SK-MEL-5 (cell line): ENCODE measurements around the gene NPC2. TPM values are rescaled to one million over a fixed set of nuclear protein-coding genes. Genes with fewer than 3 reads are reported as not detected.
"Not testable (repeated sequence)": the region's sequence is repeated elsewhere in the genome, so short reads cannot be mapped to it uniquely, and the experiment has no call there.

Source experiments
- DNase-seq: peaks from one replicate; pipeline ENCODE4 v3.0.0-alpha.2; 2016; ENCODE audit warnings: low read depth, low spot score
- in situ Hi-C: cut with HindIII; loops from 2 replicates; pipeline ENCODE4 v1.10.0; 2016; ENCODE audit warnings: low sequenced_read_pairs, high pct_unique_total_duplicates, low pct_unique_long_range_greater_than_20kb
- polyA plus RNA-seq, 2 experiments: library from polyadenylated mRNA; depleted of rRNA; stranded (reverse); fragments of >200 nt; gene quantifications; 2 replicates each; pipeline ENCODE4 v1.2.3, GENCODE V29; 2015
- total RNA-seq: library from RNA; depleted of rRNA; stranded (reverse); fragments of >200 nt; shearing (Covaris generic); gene quantifications from 2 replicates; pipeline ENCODE4 v1.2.3, GENCODE V29; 2014; rRNA removed

NPC2 gene
- total RNA-seq = 549 and 635 TPM in 2 replicates
- polyA plus RNA-seq (2015; cell fraction: cytosol; rRNA removed) = 1,065 and 1,217 TPM in 2 replicates
- polyA plus RNA-seq (2015; cell fraction: nucleus; rRNA removed) = 99.2 and 137 TPM in 2 replicates

GRCh38 chr14:74492776-74493342 lies at the start of gene NPC2:
TSS of gene NPC2 (minus strand) at chr14:74493305. CDS start at chr14:74493274, 31 bp downstream.
- DNase-seq = no peak
- in situ Hi-C loops = no loop called here

DNA sequence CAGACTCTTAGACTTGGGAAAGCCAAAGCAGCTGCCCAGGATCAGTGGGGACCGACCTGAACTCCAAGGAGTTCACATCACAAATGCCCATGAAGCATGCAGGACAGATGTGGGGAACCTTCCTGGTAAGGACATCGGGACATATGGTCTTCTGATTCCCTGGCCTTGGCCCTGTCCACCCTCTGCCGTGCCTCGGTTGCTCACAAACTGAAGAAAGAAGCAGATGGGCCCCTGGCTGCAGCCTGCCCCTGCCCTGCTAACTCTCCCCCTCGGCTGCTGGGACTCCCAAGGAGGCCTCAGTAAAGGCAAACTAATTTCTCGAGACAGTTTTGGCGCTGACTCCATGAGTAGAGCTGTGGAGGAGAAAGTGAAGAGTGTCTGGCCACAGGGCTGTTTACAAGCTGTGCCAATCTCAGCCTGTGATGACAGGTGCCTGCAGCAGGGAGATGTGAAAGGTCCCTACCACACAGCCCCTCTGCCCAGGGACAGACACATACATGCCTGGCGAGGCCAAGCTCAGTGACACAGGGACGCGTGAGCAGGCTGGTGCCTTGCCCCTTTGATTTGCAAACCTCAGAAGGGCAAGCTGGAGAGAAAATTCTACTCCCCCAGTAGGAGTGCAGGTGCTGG lies 49.1 kb upstream of the NPC2 start:
- DNase-seq = no peak
- in situ Hi-C loops = no loop called here

DNA sequence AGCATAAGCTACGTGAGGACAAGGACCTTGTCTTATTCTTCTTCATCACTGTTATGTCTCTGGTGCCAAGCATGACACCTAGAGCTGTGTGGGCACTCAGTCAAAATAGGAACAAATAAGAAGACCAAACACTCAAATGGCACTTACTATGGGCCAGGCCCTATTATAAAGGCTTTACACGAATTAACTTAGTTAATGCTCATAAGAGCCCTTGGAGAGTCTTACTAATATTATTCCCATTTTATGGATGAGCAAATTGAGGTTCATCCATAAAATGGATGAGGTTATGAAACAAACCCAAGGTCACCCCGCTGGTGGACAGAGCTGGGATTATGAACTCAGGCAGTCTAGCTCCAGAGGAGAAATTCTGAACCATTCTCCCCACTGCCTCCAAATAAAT lies 48.1 kb upstream of the NPC2 start:
- in situ Hi-C loops = no loop called here

GRCh38 chr14:74539503-74539902 lies 46.4 kb upstream of the NPC2 start:
- no peak for DNase-seq
- in situ Hi-C loops = no loop called here

More for the DNA sequence above, 48.1 kb upstream of the NPC2 start:
- DNase-seq = no peak

DNA sequence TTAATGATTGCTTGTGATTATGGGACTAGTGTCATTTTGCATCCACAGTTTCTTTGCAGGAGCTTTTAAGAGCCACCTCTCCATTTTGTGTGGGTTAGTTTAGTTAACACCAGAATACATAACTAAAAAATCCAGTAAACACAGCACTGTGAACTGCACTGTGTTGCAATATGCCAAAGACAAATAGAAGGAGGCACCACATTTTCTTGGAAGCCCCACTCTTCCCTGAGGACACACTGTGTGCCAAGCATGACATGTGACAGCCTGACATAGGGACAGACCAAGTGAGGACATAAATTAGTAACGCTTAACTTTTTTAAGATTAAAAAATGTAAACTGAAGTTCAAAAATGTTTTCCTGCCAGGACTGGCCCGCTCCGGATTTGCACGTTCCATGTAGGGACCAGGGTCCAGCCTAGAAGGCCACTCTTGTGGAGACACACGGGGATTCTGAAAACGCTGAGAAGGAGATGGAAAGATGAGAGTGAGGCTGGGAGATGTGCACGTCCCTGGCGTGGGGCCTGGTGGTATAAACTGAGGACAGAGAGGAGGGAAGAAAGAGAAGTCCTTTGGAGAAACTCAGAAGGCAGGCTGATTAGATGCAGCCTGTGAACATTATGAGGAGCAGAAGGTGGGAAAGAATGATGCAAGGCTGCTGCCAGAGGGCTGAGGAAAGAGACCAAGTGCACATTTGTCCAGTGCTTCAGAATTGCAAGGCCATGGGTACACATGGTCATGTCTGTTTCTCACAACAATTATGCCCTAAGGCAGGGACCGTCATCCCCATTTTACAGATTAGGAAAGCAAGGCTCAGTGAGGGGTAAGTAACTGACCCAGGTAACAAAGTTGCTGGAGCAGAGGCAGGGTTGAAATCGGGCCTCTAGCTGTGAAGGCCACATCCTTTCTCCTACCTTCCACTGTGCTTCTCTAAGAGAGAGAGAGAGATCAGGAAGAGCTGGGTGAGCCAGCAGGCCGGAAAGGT lies 45.6 kb upstream of the NPC2 start:
- in situ Hi-C loops = no loop called here
- no peak for DNase-seq

DNA sequence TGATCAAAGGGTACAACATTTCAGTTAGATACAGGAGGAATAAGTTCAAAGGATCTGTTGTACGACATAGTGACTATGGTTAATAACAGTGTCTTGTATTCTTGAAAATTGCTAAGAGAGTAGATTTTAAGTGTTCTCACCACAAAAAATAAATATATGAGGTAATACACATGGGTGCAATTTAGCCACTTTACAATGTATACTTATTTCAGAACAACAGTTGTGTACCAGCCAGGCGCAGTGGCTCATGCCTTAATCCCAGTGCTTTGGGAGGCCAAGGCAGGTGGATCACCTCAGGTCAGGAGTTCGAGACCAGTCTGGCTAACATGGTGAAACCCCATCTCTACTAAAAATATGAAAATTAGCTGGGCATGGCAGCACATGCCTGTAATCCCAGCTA lies 43.2 kb upstream of the NPC2 start:
- in situ Hi-C loops = not testable (repeated sequence)

DNA sequence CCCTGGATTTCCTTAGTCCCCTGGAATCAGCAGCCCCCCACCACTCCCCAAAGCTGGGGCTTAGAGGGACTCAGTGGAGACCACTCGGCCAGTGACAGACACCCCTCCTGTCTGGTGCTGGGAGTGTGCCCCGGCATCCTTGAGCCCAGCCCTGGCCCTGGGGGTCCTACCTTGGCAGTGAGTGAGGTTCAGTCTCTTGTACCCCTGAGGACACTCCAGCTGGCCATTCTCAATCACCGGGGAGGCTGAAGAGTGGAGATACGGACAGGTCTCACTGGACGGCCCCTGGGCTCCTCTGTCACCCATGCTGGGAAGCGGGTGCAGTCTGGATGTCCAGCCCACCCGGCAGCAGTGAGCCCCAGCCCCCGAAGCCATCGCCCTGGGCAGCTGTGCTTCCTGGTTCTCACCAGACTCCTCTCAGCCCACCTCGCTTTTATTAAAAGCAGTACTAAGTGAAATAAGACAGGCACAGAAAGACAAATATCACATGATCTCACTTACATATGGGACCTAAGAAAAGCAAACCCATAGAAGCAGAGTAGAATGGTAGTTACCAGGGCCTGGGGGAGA lies 42.7 kb upstream of the NPC2 start:
- no peak for DNase-seq
- in situ Hi-C loops = no loop called here

More for the DNA sequence above, 43.2 kb upstream of the NPC2 start:
- not testable (repeated sequence) for DNase-seq

GRCh38 chr14:74533576-74533975 lies 40.5 kb upstream of the NPC2 start:
- in situ Hi-C loops = no loop called here

GRCh38 chr14:74532246-74532645 lies 39.1 kb upstream of the NPC2 start:
- in situ Hi-C loops = no loop called here
- DNase-seq = no peak

More at GRCh38 chr14:74533576-74533975, 40.5 kb upstream of the NPC2 start:
- DNase-seq = no peak

GRCh38 chr14:74531467-74531866 lies 38.4 kb upstream of the NPC2 start:
- peak; percentile 79 for DNase-seq

DNA sequence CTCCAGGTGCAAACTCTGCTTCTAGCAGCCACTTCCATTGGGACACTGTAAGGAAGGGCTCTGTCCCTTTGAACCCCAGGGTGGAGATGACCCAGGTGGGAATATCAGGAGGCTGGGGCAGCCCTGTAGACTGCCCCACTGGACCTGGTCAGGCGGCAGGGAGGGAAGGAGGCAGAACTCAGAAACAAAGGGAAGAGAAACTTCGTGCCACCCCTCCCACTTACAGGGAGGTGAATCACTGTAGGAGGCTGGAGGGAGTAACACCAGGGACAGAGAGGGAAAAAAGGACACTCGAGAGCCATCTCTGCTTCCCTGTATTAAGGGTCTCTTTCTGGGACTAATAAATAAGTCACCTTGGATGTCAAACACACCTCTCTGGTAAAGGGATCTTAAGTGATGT lies 37.9 kb upstream of the NPC2 start:
- in situ Hi-C loops = no loop called here
- DNase-seq = no peak

More at GRCh38 chr14:74531467-74531866, 38.4 kb upstream of the NPC2 start:
- in situ Hi-C loops = no loop called here

DNA sequence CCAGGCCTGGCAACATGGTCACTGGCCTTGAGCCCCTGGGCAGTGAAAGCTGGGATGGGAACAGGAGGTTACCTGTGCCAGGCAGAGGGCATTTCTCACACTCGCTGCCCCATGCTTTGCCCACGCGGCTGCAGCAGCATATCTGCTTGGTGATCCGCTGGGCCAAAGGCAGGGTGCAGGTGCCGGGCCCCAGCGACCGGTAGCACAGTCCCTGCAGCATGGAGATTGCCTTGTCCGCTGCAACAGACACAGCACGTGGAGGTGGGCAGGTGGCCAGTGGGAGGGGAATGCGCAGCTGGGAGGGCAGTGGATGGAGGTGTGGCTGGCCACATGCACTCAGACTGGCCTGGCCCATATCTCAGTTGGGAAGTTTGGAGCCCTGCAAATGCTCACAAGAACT lies 35.8 kb upstream of the NPC2 start:
- no peak for DNase-seq
- in situ Hi-C loops = no loop called here

DNA sequence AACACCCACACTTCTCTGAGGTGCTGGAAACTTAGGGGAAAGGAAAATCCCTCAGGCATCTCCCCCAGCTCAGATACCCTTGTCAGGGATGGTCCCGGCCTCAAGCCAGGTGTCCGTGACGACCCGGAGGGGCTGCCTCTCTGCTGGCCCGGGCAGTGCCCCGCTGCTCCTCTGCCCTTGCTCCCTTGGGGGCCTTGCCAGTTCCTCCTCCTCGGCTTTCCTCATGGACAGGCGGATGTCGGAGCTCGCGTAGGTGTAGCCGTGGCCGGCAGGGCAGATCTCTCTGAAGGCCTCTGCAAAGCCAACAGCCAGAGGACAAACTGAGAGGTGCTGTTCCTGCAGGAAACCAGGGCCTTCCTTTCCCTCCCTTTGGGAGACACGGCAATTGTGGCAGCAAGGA lies 35.3 kb upstream of the NPC2 start:
- in situ Hi-C loops = no loop called here
- DNase-seq = no peak

DNA sequence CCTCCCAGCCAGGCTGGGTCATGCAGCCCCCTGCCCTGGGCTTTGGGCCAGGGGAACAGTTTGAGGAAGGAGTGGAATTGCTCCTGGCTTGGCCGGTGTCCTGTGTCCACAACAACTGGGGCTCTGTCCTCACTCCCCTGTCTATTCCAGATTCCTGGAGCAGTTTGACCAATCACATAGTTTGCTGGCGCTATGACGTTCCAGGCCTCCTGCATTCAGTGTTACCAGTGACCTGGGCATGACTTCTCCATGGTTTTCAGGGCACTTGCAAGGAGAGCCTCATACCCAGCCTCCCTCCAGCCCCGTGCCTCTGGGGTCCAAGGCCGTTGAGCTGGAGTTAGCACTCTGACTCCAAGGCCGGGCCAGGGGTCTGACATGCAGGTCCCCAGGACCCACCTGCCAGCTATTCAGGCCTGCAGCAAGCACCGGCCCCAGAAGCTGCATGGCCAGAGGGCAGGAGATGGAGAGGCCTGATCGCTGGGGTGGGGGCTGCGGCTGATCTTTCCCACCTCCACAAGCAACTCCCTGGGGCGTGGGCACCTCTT lies 34.7 kb upstream of the NPC2 start:
- no peak for DNase-seq
- in situ Hi-C loops = no loop called here

GRCh38 chr14:74526854-74527585 lies 33.9 kb upstream of the NPC2 start:
- in situ Hi-C loops = no loop called here

GRCh38 chr14:74525361-74525851 lies 32.3 kb upstream of the NPC2 start:
- DNase-seq = no peak
- in situ Hi-C loops = no loop called here

More at GRCh38 chr14:74526854-74527585, 33.9 kb upstream of the NPC2 start:
- no peak for DNase-seq

DNA sequence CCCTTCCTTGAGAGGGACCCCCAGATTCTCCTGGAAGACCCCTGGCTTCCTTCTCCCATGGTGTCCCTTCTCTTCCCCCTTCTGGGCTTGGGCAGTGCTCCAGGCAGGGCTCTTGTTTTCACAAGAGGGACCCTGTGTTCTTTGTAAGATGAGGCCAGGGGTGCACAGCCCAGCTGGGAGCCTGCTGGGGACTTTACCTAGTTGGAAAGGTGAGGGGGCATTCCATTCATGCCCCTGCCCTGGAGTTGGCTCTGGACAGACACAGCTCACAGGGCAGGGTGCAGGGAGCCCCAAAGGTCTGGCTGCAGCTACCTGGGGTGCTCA lies 31.7 kb upstream of the NPC2 start:
- in situ Hi-C loops = no loop called here
- DNase-seq = no peak
